ENCODE measurements around the gene CDC42BPB.

GRCh38 chr14:102905116-102906108 lies 151.9 kb downstream of the CDC42BPB start:
- TF ChIP-seq CTCF (IDR thresholded peaks at IDR 0.05) (no peak), POLR2A (IDR thresholded peaks at IDR 0.05) (no peak)

Measured in lower leg skin (tissue), 3 donors.